Upper lobe of right lung (tissue), 1 donor: ENCODE measurements around the gene S1PR2. TPM values are rescaled to one million over a fixed set of nuclear protein-coding genes. Genes with fewer than 3 reads are reported as not detected.
"Not testable (repeated sequence)": the region's sequence is repeated elsewhere in the genome, so short reads cannot be mapped to it uniquely, and the experiment has no call there.

ENCODE experiments used
- ATAC-seq: fragments of 200-7000 bp; cut with Tn5 transposase; one replicate; pipeline ENCODE4 v1.9.1; 2020; ENCODE audit warnings: mild to moderate bottlenecking, moderate library complexity
- DNase-seq: peaks from one replicate; pipeline ENCODE4 v3.0.0-alpha.2; 2020
- H3K27ac ChIP-seq: fragments of 200-600 bp; one replicate; pipeline ENCODE4 v1.8.0; 2022
- H3K27me3 ChIP-seq: fragments of 200-600 bp; one replicate; pipeline ENCODE4 v1.8.0; 2022; ENCODE audit warnings: mild to moderate bottlenecking
- H3K36me3 ChIP-seq: fragments of 200-600 bp; one replicate; pipeline ENCODE4 v1.8.0; 2022
- H3K4me1 ChIP-seq: fragments of 200-600 bp; one replicate; pipeline ENCODE4 v1.8.0; 2022
- H3K4me3 ChIP-seq: fragments of 200-600 bp; one replicate; pipeline ENCODE4 v1.8.0; 2022; ENCODE audit warnings: mild to moderate bottlenecking
- H3K9me3 ChIP-seq: fragments of 200-600 bp; one replicate; pipeline ENCODE4 v1.8.0; 2022
- CTCF ChIP-seq: fragments of 200-600 bp; IDR thresholded peaks from one replicate; pipeline ENCODE4 v1.8.0; 2022; ENCODE audit warnings: antibody characterized with exemption
- intact Hi-C: fragments of 100-400 bp; cut with DNase I; formaldehyde crosslinking; loops from one replicate; pipeline ENCODE4 v1.11.0; 2022
- total RNA-seq: library from RNA; stranded (reverse); fragmentation: NEBNext Ultra II Directional; extraction: Animal tissue kit (Norgen Biotek cat#: 25700); gene quantifications from one replicate; pipeline ENCODE4 v1.2.1, GENCODE V29; 2021
- donor health status: DM: no; HTN: yes; CAD: no; lungs with severe emphysema.

The S1PR2 gene
- total RNA-seq, 1 donor from 2014 or later: 21.7 TPM

- Histone ChIP-seq H3K4me3 (no peak overlapping the region), H3K27ac (no peak overlapping the region), H3K4me1 (no peaks in the 10 kb centered on the region), H3K9me3 (no peaks in the 10 kb centered on the region), H3K36me3 (no peaks in the 10 kb centered on the region), H3K27me3 (no peaks in the 10 kb centered on the region)
- no peak for DNase-seq
- no peak for ATAC-seq
- intact Hi-C loops: no loop called here
- TF ChIP-seq CTCF: no peak
Observed at GRCh38 chr19:10207026-10207425, 24.1 kb downstream of the S1PR2 start.

GRCh38 chr19:10206226-10206885, 24.8 kb downstream of the S1PR2 start:
- no peaks in the 10 kb centered on the region for H3K27me3 ChIP-seq
- no peaks in the 10 kb centered on the region for H3K4me1 ChIP-seq
- no peaks in the 10 kb centered on the region for H3K36me3 ChIP-seq
- ATAC-seq (peak; percentile 95), DNase-seq (peak; percentile 78)
- H3K4me3 ChIP-seq: no peak overlapping the region
- H3K27ac ChIP-seq: peak overlapping the region; percentile 36
- no peak for TF ChIP-seq CTCF
- intact Hi-C loops: no loop called here
- no peaks in the 10 kb centered on the region for H3K9me3 ChIP-seq

DNA sequence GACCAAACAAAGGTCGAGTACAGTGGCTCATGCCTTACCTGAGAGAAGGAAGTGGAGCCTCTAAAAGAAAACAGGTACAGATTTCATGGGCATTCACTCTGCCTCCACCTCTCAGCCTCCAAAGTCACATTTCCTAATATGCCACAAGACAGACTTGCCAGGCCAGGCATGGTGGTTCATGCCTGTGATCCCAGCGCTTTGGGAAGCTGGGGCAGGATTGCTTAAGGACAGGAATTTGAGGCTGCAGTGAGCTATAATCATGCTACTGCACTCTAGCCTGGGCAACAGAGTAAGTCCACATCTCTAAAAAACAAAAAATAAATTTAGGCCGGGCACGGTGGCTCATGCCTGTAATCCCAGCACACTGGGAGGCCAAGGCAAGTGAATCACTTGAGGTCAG, 25.5 kb downstream of the S1PR2 start:
- Histone ChIP-seq H3K4me3 (no peak overlapping the region), H3K27me3 (no peaks in the 10 kb centered on the region), H3K4me1 (no peaks in the 10 kb centered on the region), H3K36me3 (no peaks in the 10 kb centered on the region), H3K27ac (peak overlapping the region; percentile 36), H3K9me3 (no peaks in the 10 kb centered on the region)
- no peak for DNase-seq
- ATAC-seq: no peak
- no peak for TF ChIP-seq CTCF
- intact Hi-C loops: no loop called here

DNA sequence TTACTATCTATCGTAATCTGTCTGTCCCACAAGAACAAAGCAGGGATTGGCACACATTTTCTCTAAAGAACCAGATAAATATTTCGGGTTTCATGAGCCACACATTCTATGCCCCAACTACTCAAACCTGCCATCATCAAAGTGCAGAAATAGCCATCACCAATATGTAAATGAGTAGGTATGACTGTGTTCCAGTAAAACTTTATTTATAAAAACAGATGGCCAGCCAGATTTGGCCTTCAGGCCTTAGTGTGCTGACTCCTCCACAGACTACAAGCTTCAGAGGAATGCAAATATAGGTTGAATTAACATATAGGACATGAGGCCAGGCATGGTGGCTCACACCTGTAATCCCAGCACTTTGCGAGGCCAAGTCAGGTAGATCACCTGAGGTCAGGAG, 27.4 kb downstream of the S1PR2 start:
- H3K4me3 ChIP-seq: no peak overlapping the region
- intact Hi-C loops: no loop called here
- no peaks in the 10 kb centered on the region for H3K4me1 ChIP-seq

GRCh38 chr19:10201176-10201575, 30.0 kb downstream of the S1PR2 start:
- ATAC-seq (no peak), DNase-seq (no peak)
- Histone ChIP-seq H3K4me3 (no peak overlapping the region), H3K27me3 (no peaks in the 10 kb centered on the region), H3K9me3 (no peaks in the 10 kb centered on the region), H3K27ac (no peak overlapping the region), H3K4me1 (no peaks in the 10 kb centered on the region), H3K36me3 (no peaks in the 10 kb centered on the region)
- intact Hi-C loops: no loop called here
- TF ChIP-seq CTCF: no peak

More for the DNA sequence above, 27.4 kb downstream of the S1PR2 start:
- no peak for TF ChIP-seq CTCF
- Histone ChIP-seq H3K9me3 (no peaks in the 10 kb centered on the region), H3K36me3 (no peaks in the 10 kb centered on the region), H3K27ac (no peak overlapping the region), H3K27me3 (no peaks in the 10 kb centered on the region)
- ATAC-seq (no peak), DNase-seq (no peak)

DNA sequence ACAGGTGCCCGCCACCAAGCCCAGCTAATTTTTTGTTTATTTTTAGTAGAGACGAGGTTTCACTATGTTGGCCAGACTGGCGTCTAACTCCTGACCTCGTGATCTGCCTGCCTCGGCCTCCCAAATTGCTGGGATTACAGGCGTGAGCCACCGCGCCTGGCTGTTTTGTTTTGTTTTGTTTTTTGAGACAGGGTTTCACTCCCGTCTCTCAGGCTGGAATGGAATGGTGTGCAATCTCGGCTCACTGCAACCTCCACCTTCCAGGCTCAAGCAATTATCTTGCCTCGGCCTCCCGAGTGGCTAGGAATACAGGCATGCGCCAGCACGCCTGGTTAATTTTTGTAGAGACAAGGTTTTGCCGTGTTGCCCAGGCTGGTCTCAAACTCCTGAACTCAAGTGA, 31.0 kb downstream of the S1PR2 start:
- H3K27ac ChIP-seq, H3K4me3 ChIP-seq, intact Hi-C loops, H3K27me3 ChIP-seq, DNase-seq, ATAC-seq, H3K36me3 ChIP-seq, H3K4me1 ChIP-seq, H3K9me3 ChIP-seq: not testable (repeated sequence)

DNA sequence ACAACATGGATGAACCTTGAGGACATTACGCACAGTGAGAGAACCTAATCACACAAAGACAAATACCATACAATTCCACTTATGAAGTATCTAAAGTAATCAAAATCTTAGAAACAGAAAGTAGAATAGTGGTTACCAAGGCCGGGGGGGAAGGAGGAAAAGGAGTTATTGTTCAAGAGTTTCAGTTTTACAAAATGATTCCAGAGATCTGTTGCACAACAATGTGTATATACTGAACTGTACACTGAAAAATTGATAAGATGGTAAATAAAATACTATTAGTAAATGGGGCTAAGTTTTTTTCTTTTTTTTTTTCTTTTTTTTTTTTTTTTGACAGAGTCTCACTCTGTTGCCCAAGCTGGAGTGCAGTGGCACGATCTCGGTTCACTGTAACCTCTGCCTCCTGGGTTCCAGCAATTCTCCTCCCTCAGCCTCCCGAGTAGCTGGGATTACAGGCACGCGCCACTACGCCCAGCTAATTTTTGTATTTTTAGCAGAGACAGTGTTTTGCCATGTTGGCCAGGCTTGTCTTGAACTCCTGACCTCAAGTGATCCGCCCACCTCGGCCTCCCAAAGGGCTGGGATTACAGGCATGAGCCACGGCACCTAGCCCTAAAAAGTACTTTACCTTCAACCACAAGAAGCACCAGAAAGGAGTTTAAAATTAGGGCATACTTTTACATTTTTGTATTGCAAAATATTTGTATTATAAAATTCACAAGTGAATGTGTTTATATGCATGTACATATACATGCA, 32.1 kb downstream of the S1PR2 start:
- peak overlapping the region; percentile 32 for H3K27ac ChIP-seq
- ATAC-seq, H3K27me3 ChIP-seq, H3K9me3 ChIP-seq, DNase-seq, H3K4me1 ChIP-seq, intact Hi-C loops, H3K4me3 ChIP-seq, H3K36me3 ChIP-seq: not testable (repeated sequence)
